ENCODE data around the gene RGS10.

DNA sequence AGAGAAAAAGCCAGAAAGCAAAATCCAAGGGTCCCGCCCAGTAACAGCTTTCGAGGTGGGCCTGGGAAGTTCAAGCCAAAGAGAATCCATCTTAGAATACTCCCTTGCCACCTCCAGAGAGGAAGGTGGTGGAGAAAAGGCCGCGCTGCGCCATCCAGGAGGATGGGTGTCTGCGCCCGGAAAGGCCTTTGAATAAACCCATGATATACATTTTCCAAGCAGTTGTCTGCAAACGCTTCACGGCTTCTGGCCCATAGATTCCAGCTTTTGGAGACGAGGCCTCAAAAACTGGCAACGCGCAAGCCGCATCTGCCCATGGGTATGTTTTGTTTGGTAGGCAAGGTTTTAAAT lies 17.8 kb downstream of the RGS10 start:
- no peak for TF ChIP-seq POLR2A (IDR thresholded peaks at IDR 0.05)
- TF ChIP-seq, protein P1, sequence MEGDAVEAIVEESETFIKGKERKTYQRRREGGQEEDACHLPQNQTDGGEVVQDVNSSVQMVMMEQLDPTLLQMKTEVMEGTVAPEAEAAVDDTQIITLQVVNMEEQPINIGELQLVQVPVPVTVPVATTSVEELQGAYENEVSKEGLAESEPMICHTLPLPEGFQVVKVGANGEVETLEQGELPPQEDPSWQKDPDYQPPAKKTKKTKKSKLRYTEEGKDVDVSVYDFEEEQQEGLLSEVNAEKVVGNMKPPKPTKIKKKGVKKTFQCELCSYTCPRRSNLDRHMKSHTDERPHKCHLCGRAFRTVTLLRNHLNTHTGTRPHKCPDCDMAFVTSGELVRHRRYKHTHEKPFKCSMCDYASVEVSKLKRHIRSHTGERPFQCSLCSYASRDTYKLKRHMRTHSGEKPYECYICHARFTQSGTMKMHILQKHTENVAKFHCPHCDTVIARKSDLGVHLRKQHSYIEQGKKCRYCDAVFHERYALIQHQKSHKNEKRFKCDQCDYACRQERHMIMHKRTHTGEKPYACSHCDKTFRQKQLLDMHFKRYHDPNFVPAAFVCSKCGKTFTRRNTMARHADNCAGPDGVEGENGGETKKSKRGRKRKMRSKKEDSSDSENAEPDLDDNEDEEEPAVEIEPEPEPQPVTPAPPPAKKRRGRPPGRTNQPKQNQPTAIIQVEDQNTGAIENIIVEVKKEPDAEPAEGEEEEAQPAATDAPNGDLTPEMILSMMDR (IDR thresholded peaks at IDR 0.05): no peak

Data from sigmoid colon (tissue), 3 donors.